ENCODE results near the gene E2F4. TPM values are rescaled to one million over a fixed set of nuclear protein-coding genes. Genes with fewer than 3 reads are reported as not detected.

The E2F4 gene
- total and polyA plus RNA-seq, 2 of the 13 experiments (the other 11 are each of a cell fraction or from before 2014, with no cell fraction given): 84.8 to 91.2 TPM

GRCh38 chr16:67155295-67156142, 36.4 kb upstream of the E2F4 start (continued):
- TF ChIP-seq, protein P1, sequence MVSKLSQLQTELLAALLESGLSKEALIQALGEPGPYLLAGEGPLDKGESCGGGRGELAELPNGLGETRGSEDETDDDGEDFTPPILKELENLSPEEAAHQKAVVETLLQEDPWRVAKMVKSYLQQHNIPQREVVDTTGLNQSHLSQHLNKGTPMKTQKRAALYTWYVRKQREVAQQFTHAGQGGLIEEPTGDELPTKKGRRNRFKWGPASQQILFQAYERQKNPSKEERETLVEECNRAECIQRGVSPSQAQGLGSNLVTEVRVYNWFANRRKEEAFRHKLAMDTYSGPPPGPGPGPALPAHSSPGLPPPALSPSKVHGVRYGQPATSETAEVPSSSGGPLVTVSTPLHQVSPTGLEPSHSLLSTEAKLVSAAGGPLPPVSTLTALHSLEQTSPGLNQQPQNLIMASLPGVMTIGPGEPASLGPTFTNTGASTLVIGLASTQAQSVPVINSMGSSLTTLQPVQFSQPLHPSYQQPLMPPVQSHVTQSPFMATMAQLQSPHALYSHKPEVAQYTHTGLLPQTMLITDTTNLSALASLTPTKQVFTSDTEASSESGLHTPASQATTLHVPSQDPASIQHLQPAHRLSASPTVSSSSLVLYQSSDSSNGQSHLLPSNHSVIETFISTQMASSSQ (IDR thresholded peaks at IDR 0.05; ENCODE audit: low read depth): no peak
- TF ChIP-seq, protein P1 (CRISPR knock-in tag; IDR thresholded peaks at IDR 0.05; ENCODE audit: borderline replicate concordance): peak; percentile 51; the same call in 1 of the 2 replicates
- TF ChIP-seq RFX5 (IDR thresholded peaks at IDR 0.05; ENCODE audit: low read depth, low read length) (0 out of 2 replicates have a peak, but pooled peaks have one; percentile 25), ARNTL (CRISPR knock-in tag; IDR thresholded peaks at IDR 0.05) (no peak), IKZF4 (CRISPR knock-in tag; IDR thresholded peaks at IDR 0.05; ENCODE audit: borderline replicate concordance, low read depth, not compliant biosample characterization) (no peak), KDM5B (CRISPR knock-in tag; IDR thresholded peaks at IDR 0.05; ENCODE audit: borderline replicate concordance) (peak; percentile 80; the same call in 1 of the 2 replicates), ZNF724P (CRISPR knock-in tag; IDR thresholded peaks at IDR 0.05; ENCODE audit: borderline replicate concordance) (peak; percentile 58; the same call in 1 of the 2 replicates), ARNT2 (CRISPR knock-in tag; IDR thresholded peaks at IDR 0.05; ENCODE audit: low read depth) (peak; percentile 63; the same call in 1 of the 2 replicates), PAF1 (CRISPR knock-in tag; IDR thresholded peaks at IDR 0.05) (no peak), SSRP1 (CRISPR knock-in tag; IDR thresholded peaks at IDR 0.05) (no peak), NBN (conservative IDR thresholded peaks at IDR 0.05) (no peak), ZNF205 (CRISPR knock-in tag; IDR thresholded peaks at IDR 0.05) (no peak), ZNF556 (CRISPR knock-in tag; IDR thresholded peaks at IDR 0.05; ENCODE audit: borderline replicate concordance) (peak; percentile 94), NPAS2 (CRISPR knock-in tag; IDR thresholded peaks at IDR 0.05; ENCODE audit: borderline replicate concordance) (no peak), KMT2A (CRISPR knock-in tag; IDR thresholded peaks at IDR 0.05) (no peak; the same call in 1 of the 2 replicates), ZNF777 (CRISPR knock-in tag; IDR thresholded peaks at IDR 0.05) (peak; percentile 60; the same call in 1 of the 2 replicates), SOX5 (CRISPR knock-in tag; IDR thresholded peaks at IDR 0.05; ENCODE audit: borderline replicate concordance) (peak; percentile 44; the same call in 1 of the 2 replicates)
- TF ChIP-seq, protein P2, sequence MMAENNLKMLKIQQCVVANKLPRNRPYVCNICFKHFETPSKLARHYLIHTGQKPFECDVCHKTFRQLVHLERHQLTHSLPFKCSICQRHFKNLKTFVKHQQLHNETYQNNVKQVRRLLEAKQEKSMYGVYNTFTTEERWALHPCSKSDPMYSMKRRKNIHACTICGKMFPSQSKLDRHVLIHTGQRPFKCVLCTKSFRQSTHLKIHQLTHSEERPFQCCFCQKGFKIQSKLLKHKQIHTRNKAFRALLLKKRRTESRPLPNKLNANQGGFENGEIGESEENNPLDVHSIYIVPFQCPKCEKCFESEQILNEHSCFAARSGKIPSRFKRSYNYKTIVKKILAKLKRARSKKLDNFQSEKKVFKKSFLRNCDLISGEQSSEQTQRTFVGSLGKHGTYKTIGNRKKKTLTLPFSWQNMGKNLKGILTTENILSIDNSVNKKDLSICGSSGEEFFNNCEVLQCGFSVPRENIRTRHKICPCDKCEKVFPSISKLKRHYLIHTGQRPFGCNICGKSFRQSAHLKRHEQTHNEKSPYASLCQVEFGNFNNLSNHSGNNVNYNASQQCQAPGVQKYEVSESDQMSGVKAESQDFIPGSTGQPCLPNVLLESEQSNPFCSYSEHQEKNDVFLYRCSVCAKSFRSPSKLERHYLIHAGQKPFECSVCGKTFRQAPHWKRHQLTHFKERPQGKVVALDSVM (CRISPR knock-in tag; IDR thresholded peaks at IDR 0.05): 0 out of 2 replicates have a peak, but pooled peaks have one; percentile 27
- TF ChIP-seq, protein P3, sequence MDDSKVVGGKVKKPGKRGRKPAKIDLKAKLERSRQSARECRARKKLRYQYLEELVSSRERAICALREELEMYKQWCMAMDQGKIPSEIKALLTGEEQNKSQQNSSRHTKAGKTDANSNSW (CRISPR knock-in tag; IDR thresholded peaks at IDR 0.05; ENCODE audit: borderline replicate concordance): no peak
- TF ChIP-seq, protein P4, sequence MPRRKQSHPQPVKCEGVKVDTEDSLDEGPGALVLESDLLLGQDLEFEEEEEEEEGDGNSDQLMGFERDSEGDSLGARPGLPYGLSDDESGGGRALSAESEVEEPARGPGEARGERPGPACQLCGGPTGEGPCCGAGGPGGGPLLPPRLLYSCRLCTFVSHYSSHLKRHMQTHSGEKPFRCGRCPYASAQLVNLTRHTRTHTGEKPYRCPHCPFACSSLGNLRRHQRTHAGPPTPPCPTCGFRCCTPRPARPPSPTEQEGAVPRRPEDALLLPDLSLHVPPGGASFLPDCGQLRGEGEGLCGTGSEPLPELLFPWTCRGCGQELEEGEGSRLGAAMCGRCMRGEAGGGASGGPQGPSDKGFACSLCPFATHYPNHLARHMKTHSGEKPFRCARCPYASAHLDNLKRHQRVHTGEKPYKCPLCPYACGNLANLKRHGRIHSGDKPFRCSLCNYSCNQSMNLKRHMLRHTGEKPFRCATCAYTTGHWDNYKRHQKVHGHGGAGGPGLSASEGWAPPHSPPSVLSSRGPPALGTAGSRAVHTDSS (CRISPR knock-in tag; conservative IDR thresholded peaks at IDR 0.05): peak; percentile 96
